ENCODE results near the gene EFHD1.
"Not testable (repeated sequence)": the region's sequence is repeated elsewhere in the genome, so short reads cannot be mapped to it uniquely, and the experiment has no call there.

EFHD1 gene

DNA sequence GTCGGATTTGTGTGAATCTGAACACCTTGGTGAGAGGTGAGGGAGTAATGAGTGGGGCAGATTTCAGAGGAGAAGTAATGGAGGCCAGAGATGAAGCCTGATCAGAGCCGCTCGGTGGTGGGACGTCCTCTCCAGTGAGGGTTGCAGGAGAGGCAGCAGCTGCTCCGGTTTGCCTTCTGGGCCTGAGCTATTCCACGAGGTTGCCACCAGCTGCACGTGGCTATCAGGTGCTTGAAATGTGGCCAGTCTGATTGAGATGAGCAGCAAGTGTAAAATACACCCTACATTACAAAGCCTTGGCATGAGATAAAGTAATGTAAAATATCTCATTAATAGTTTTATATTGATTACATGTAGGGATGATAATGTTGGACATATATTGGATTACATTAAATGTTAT lies 10.8 kb upstream of the EFHD1 start:
- DNase-seq = no peak

DNA sequence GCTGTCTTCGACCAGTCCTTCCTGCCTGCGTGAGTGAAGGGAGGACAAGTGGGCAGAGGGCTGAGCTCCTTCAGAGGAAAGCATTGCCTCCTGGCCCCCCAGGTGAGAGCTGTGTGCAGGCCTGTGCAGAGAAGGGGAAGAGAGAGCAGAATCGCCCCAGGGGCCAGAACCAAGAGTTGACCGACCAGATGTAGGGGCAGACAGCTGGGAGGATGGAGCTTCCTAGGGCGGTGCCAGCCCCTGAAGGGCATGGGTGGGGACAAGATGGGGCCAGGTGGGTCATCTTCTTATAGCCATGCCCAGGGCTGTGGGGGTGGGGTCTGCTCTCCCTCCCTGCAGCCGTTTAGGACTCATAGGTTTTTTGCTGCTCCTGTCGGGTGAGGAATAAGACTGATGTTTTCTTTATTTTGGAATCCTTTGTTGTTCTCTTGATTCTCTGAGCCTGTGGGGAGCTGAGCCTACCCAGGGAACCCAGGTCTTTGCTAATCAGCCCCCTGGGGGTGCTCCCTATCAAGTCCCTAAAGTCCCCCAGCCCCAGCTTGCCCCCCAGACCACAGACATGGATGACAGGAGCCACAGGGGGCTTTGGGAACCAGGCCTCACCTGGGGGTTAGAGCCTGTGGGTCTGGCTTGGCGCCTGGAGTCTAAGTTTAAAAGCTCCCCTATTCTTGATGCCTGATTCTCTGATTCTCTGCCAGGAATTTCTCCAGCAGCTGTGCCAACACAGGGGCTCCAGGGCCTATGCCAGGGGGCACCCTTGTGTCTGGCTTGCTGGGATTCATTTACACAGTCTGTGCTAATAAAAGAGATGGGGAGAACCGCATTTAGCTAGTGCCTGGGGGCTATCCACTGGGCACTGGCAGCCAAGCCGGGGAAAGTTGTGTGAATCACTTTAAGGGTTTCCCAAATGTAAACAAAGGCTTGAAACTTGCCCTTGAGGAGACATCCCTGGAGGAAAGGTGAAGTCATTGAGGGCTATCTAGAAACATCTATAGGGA lies 9.3 kb upstream of the EFHD1 start:
- peak; percentile 88 for DNase-seq

- no peak for DNase-seq
Measured at GRCh38 chr2:232626584-232626983, 6.8 kb upstream of the EFHD1 start.

DNA sequence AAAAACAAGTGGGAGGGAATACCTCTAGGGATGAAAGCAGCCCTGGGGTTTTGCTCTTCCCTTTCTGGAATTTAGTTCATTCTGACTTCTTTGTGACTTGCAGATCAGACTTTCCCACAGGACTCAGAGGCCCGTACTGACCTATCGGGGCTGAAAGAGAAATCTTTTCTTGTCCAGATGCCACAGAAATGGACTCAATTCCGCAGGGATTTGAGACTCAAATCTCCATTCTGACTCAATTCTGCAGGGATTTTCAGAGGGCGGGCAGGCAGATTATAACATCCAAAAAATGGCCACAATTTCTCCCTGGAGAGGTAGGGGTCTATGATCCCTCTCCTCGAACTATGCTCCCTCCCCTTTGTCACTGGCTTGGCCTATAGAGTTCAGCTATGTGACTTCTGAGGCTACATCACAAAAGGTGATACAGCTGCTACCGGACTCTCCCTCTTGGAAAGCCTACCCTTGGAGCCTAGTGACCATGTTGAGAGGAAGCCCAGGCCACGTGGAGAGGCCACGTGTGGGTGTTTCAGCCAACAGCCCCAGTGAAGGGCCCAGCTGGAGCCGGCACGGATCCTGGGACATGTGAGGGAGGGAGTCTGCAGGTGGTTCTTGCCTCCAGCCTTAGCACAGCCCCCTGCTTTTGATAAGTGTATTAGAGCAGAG lies 4.8 kb upstream of the EFHD1 start:
- DNase-seq = no peak

DNA sequence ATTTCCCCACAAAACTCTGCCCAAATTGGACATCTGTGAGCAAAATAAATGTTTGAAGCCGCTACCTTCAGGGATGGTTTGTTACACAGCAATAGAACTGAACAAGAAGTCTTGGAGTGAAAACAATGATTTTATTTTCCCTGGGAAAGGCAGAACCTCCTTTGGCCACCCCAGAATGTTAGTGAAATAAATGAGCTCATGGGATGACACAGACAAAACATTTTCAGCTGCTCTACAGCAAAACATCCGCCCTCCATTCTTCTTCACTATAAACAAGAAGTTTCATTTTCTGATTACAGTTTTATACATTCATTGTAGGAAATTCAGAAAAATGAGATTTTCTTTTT lies 4.3 kb upstream of the EFHD1 start:
- no peak for DNase-seq

DNA sequence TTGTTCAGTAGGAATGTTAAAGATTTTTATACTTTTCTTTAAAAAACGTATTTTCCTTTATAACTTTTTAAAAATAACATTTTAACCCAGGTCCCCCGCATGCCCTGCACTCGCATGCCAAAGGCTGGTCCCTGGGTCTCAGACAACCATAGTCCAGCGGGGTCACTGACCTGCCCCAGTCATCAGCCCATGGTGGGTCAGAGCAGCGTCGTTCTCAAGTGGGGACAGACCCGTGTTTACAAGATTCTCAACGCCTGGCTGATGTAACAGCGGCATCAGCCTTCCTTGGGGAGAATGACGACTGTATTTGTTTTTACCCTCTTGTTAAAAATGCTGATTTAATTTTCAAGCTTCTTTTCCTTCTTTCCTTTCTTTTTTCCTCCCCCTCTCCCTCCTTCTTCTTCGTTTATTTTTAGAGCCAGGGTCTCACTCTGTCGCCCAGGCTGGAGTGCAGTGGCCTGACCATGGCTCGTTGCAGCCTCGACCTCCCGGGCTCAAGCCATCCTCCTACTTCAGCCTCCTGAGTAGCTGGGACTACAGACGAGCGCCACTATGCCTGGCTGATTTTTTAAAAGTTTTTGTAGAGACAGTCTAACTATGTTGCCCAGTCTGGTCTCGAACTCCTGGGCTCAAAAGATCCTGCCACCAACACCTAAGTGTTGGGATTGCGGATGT lies 1.0 kb upstream of the EFHD1 start:
- DNase-seq = no peak

DNA sequence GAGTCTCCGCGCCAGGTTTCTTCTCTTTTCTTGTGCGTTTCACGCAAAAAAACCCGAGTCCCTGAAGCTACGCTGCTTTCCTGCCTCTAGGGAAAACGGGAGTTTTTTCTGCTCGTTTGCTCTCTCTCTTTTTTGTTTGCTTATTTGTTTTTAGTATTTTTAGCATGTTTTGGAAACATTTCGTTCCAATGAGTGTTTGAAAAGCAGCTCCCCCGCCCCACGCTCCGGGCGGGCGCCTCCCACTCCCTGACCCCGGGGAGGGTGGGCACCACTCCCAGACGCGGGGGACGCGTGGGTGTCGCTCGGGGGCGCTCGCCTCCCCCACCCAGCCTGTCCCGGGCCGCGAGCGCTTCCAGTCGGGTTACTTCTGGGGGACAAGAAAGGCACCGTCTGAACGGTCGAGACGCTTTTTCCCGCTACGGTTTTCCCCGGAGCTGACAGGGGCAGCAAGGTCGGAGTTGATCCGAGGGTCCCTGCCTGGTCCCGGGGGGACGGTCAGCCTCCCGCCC lies 446 bp upstream of the EFHD1 start:
- DNase-seq = no peak

GRCh38 chr2:232634206-232635150 lies 1.1 kb downstream of the EFHD1 start:
- DNase-seq = no peak

- DNase-seq = not testable (repeated sequence)
Measured at GRCh38 chr2:232635376-232635775, 2.0 kb downstream of the EFHD1 start.

GRCh38 chr2:232635820-232636219 lies 2.4 kb downstream of the EFHD1 start:
- no peak for DNase-seq

GRCh38 chr2:232636788-232637420 lies 3.5 kb downstream of the EFHD1 start:
- no peak for DNase-seq

- DNase-seq = no peak
Measured at GRCh38 chr2:232637866-232638583, 4.6 kb downstream of the EFHD1 start.

GRCh38 chr2:232641153-232641848 lies 7.9 kb downstream of the EFHD1 start:
- DNase-seq = no peak

DNA sequence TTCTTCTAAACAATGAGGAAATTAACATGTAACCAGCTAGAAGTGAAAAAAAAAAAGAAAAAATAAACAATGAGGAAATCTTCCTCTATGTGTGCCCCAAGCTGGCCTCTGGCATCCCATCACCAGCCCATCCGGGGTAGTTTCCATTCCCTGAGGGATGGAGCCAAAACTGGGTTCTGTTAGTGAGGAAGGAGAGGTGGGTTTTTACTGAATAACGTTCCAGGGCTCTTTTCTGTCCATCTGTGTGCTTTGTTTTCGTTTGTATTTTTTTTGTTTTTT lies 9.7 kb downstream of the EFHD1 start:
- DNase-seq = no peak

GRCh38 chr2:232643813-232644347 lies 10.5 kb downstream of the EFHD1 start:
- no peak for DNase-seq

GRCh38 chr2:232645061-232645460 lies 11.7 kb downstream of the EFHD1 start:
- DNase-seq = no peak

- no peak for DNase-seq
Measured at GRCh38 chr2:232646726-232647125, 13.3 kb downstream of the EFHD1 start.

DNA sequence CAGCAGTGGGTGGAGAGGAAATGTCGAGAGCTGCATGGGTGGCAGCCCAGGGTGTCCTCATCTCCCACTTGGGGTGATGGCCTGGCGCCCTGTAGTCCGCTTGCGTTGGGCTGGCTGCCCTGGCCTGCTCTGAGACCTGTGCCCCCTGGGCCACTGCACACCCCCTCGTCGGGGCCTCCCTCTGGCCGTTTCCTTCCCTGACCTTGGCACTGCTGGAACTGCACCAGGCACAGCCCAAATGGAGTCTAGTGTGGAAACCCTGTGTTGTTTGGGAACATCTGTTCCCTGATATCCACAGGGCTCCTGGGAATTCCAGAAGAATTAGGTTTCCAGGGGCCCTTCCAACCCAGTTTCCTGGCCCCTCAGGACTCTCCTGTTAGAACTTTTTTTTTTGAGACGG lies 13.9 kb downstream of the EFHD1 start:
- DNase-seq = no peak

- no peak for DNase-seq
Measured at GRCh38 chr2:232649033-232649432, 15.6 kb downstream of the EFHD1 start.

DNA sequence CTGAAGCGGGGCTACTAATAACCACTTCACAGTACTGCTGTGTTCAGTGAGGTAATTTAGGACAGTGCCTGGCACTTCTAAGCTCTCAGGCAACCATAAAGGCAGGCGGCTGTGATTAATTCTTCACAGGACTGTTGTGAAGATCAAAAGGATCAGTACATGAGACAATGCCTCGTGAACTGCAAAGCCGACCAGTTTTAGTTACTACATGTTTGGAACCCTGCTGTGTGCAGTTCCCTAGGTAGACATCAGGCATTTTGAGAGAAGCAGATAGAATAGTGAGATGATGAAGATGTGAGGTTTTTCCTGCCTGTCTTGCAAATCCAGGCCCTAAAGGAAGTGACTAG lies 19.1 kb downstream of the EFHD1 start:
- DNase-seq = no peak

GRCh38 chr2:232653441-232653840 lies 20.0 kb downstream of the EFHD1 start:
- DNase-seq = no peak
